Naive thymus-derived CD4-positive, alpha-beta T cell (primary cell): ENCODE results near the gene NFIC. TPM values are rescaled to one million over a fixed set of nuclear protein-coding genes. Genes with fewer than 3 reads are reported as not detected.

Experiments
- ATAC-seq: fragments of 150-1000 bp; cut with Tn5 transposase; 2 replicates; pipeline ENCODE4 v1.10.0; 2021; ENCODE audit warnings: mild to moderate bottlenecking, moderate library complexity
- CTCF ChIA-PET: fragments of 350-600 bp; sonication (Branson Sonifier 250); formaldehyde crosslinking; loops from one replicate; lab custom pipeline; 2021; ENCODE audit warnings: antibody characterized with exemption; lab: Charles Lee
- POLR2A ChIA-PET: fragments of 350-600 bp; sonication (Branson Sonifier 250); formaldehyde crosslinking; loops from one replicate; lab custom pipeline; 2021; ENCODE audit warnings: antibody characterized with exemption, inconsistent platforms; lab: Charles Lee
- DNase-seq, 9 donors: peaks; one replicate each; pipeline versions ENCODE4 v3.0.0 to v3.0.0-alpha.2; 2020 to 2022; ENCODE audit warnings: mixed read lengths in 1 of 9
- H3K27ac ChIP-seq: one replicate; pipeline ENCODE4 v1.7.0; 2013; ENCODE audit warnings: mild to moderate bottlenecking, low read depth, low read length, moderate library complexity
- H3K27me3 ChIP-seq, 2 donors: one replicate each; pipeline ENCODE4 v1.7.0; 2013; ENCODE audit warnings: low read length in 2 of 2, mild to moderate bottlenecking in 2 of 2, moderate library complexity in 2 of 2; ENCODE audit not compliant: control insufficient read depth in 2 of 2, insufficient read depth in 2 of 2
- H3K36me3 ChIP-seq, 3 experiments: 1 replicate in 2 of 3; 2 replicates in 1 of 3; pipeline ENCODE4 v1.7.0; 2013; ENCODE audit warnings: low read length in 3 of 3, mild to moderate bottlenecking in 3 of 3, moderate library complexity in 1 of 3; ENCODE audit not compliant: insufficient read depth in 3 of 3, control insufficient read depth in 2 of 3
- H3K4me1 ChIP-seq, 2 donors: one replicate each; pipeline ENCODE4 v1.7.0; 2013; ENCODE audit warnings: low read length in 2 of 2, mild to moderate bottlenecking in 2 of 2, moderate library complexity in 1 of 2; ENCODE audit not compliant: control insufficient read depth in 2 of 2, insufficient read depth in 2 of 2
- H3K4me3 ChIP-seq: 2 replicates; pipeline ENCODE4 v1.7.0; 2013; ENCODE audit warnings: mild to moderate bottlenecking, low read length
- H3K9me3 ChIP-seq, 3 experiments: 1 replicate in 2 of 3; 2 replicates in 1 of 3; pipeline ENCODE4 v1.7.0; 2013; ENCODE audit warnings: low read length in 3 of 3; ENCODE audit not compliant: control insufficient read depth in 2 of 3
- H3K27ac Mint-ChIP-seq, 9 donors: one replicate each; pipeline ENCODE4 v1.8.0; 2020 to 2022; ENCODE audit warnings: mixed read lengths in 9 of 9, mild to moderate bottlenecking in 8 of 9, moderate library complexity in 5 of 9, inconsistent platforms in 2 of 9
- H3K27me3 Mint-ChIP-seq, 5 donors: one replicate each; pipeline ENCODE4 v1.8.0; 2021 to 2022; ENCODE audit warnings: mixed read lengths in 5 of 5, mild to moderate bottlenecking in 1 of 5
- H3K36me3 Mint-ChIP-seq, 5 donors: one replicate each; pipeline ENCODE4 v1.8.0; 2020 to 2022; ENCODE audit warnings: mixed read lengths in 5 of 5, mild to moderate bottlenecking in 3 of 5, inconsistent platforms in 1 of 5
- H3K4me1 Mint-ChIP-seq, 7 donors: one replicate each; pipeline ENCODE4 v1.8.0; 2020 to 2022; ENCODE audit warnings: mixed read lengths in 7 of 7, mild to moderate bottlenecking in 3 of 7, inconsistent platforms in 1 of 7
- H3K4me3 Mint-ChIP-seq, 10 donors: one replicate each; pipeline ENCODE4 v1.8.0; 2020 to 2022; ENCODE audit warnings: mild to moderate bottlenecking in 10 of 10, mixed read lengths in 10 of 10, moderate library complexity in 6 of 10, inconsistent platforms in 2 of 10
- H3K9me3 Mint-ChIP-seq, 11 donors: one replicate each; pipeline ENCODE4 v1.8.0; 2020 to 2022; ENCODE audit warnings: mixed read lengths in 11 of 11, mild to moderate bottlenecking in 4 of 11, inconsistent platforms in 1 of 11, moderate library complexity in 1 of 11
- intact Hi-C, 2 donors: fragments of 100-400 bp; cut with micrococcal nuclease; formaldehyde crosslinking; loops; one replicate each; pipeline ENCODE4 v1.15.1; 2023
- polyA plus RNA-seq, 2 donors: library from polyadenylated mRNA; unstranded; fragments of 300-500 nt; fragmentation: Illumina TruSeq; gene quantifications; one replicate each; pipeline ENCODE4 v1.2.3, GENCODE V29; 2021
- total RNA-seq, 6 experiments: library from RNA in 5 of 6; stranded (reverse) in 5 of 6; gene quantifications; 1 replicate in 5 of 6; 2 replicates in 1 of 6; pipeline ENCODE4 v1.2.3 and lab custom pipeline; 2021 to 2026

NFIC gene
- total and polyA plus RNA-seq, 7 experiments from 2014 or later: 12.2 to 35.2 (median 31.1) TPM

GRCh38 chr19:3496392-3497273 lies 130.2 kb downstream of the NFIC start:
- ChIA-PET POLR2A (interaction anchor here (1.3 kb wide), 1 partner anchor 10 kb away, joined by 3 read pairs; no protein-coding TSS in a partner anchor), CTCF (interaction anchor here (0.6 kb wide), 1 partner anchor 10 kb away, joined by 3 read pairs; no protein-coding TSS in a partner anchor)
- Mint-ChIP-seq H3K4me3 (peak overlapping the region in 1 of 10 donors; percentile 71), H3K27ac (no peak overlapping the region), H3K4me1 (peaks cover 13 to 41% (median 26%) of the 10 kb centered on the region in 7 donors), H3K27me3 (peaks cover 0 to 5% (median 0%) of the 10 kb centered on the region in 5 donors), H3K9me3 (peaks cover 0 to 4% (median 0%) of the 10 kb centered on the region in 11 donors), H3K36me3 (peaks cover 0 to 27% (median 12%) of the 10 kb centered on the region in 5 donors)
- DNase-seq: no peak
- H3K4me1 ChIP-seq: peaks cover 9 to 15% of the 10 kb centered on the region in 2 donors
- intact Hi-C loops: loop anchor here in 1 of 2 donors (10.0 kb wide), 1 partner anchor 1072 kb away; the partner anchor contains the start of gene TIMM13
- no peaks in the 10 kb centered on the region for H3K9me3 ChIP-seq
- H3K27me3 ChIP-seq: no peaks in the 10 kb centered on the region
- no peak overlapping the region for H3K4me3 ChIP-seq
- H3K36me3 ChIP-seq: peaks cover 0 to 62% (median 12%) of the 10 kb centered on the region in 3 experiments
- ATAC-seq: no peak
- H3K27ac ChIP-seq: no peak overlapping the region

- ChIA-PET POLR2A (interaction anchor here (1.3 kb wide), 1 partner anchor 9 kb away, joined by 3 read pairs; no protein-coding TSS in a partner anchor), CTCF (interaction anchor here (0.7 kb wide), 1 partner anchor 14 kb away, joined by 3 read pairs; the partner anchor contains the start of gene SMIM44)
- H3K9me3 Mint-ChIP-seq: peaks cover 0 to 4% (median 0%) of the 10 kb centered on the region in 11 donors
- H3K4me3 Mint-ChIP-seq: peak overlapping the region in 5 of 10 donors; percentile 23 to 42 (median 35)
- Histone ChIP-seq H3K27ac (no peak overlapping the region), H3K4me3 (no peak overlapping the region), H3K36me3 (peaks cover 0 to 49% (median 8%) of the 10 kb centered on the region in 3 experiments), H3K27me3 (no peaks in the 10 kb centered on the region), H3K9me3 (no peaks in the 10 kb centered on the region), H3K4me1 (peaks cover 9 to 15% of the 10 kb centered on the region in 2 donors)
- no peak for DNase-seq
- peaks cover 0 to 5% (median 0%) of the 10 kb centered on the region in 5 donors for H3K27me3 Mint-ChIP-seq
- H3K27ac Mint-ChIP-seq: peak overlapping the region in 3 of 9 donors; percentile 28 to 51 (median 45)
- ATAC-seq: no peak
- peaks cover 13 to 41% (median 26%) of the 10 kb centered on the region in 7 donors for H3K4me1 Mint-ChIP-seq
- intact Hi-C loops: loop anchor here in 1 of 2 donors (10.0 kb wide), 1 partner anchor 1073 kb away; the partner anchor contains the start of gene TIMM13
- H3K36me3 Mint-ChIP-seq: peaks cover 0 to 23% (median 8%) of the 10 kb centered on the region in 5 donors
Observed at GRCh38 chr19:3497757-3498520, 131.6 kb downstream of the NFIC start.

- Histone ChIP-seq H3K4me3 (peak overlapping the region; percentile 72), H3K27ac (peak overlapping the region; percentile 82), H3K4me1 (peaks cover 9 to 18% of the 10 kb centered on the region in 2 donors), H3K27me3 (no peaks in the 10 kb centered on the region), H3K36me3 (peaks cover 0 to 32% (median 8%) of the 10 kb centered on the region in 3 experiments), H3K9me3 (no peaks in the 10 kb centered on the region)
- H3K27me3 Mint-ChIP-seq: peaks cover 0 to 5% (median 0%) of the 10 kb centered on the region in 5 donors
- H3K27ac Mint-ChIP-seq: peak overlapping the region; percentile 91 to 98 (median 96)
- peaks cover 13 to 36% (median 27%) of the 10 kb centered on the region in 7 donors for H3K4me1 Mint-ChIP-seq
- H3K36me3 Mint-ChIP-seq: peaks cover 0 to 18% (median 7%) of the 10 kb centered on the region in 5 donors
- ATAC-seq: no peak
- H3K4me3 Mint-ChIP-seq: peak overlapping the region; percentile 81 to 96 (median 93)
- peaks cover 0 to 4% (median 0%) of the 10 kb centered on the region in 11 donors for H3K9me3 Mint-ChIP-seq
- ChIA-PET POLR2A (interaction anchor here (1.0 to 1.9 kb wide), 5 partner anchors 16 to 485 kb away, joined by 3 to 5 read pairs (median 4); partner anchors contain the start of gene EEF2), CTCF (interaction anchor here (0.7 to 1.2 kb wide), 2 partner anchors 27 to 84 kb away, joined by 3 to 4 read pairs; no protein-coding TSS in a partner anchor)
- intact Hi-C loops: loop anchor here (1.0 to 10.0 kb wide), 5 partner anchors 315 to 1075 kb away; partner anchors contain the start of genes CHAF1A (in 1 of the 2), EEF2 (in 1 of the 2), NCLN (in 1 of the 2) and SGTA (in 1 of the 2)
- DNase-seq: no peak
Observed at GRCh38 chr19:3499738-3500428, 133.5 kb downstream of the NFIC start.

GRCh38 chr19:3500429-3501101 lies 134.2 kb downstream of the NFIC start, which contains the start of gene DOHH:
Gene DOHH (minus strand): TSS chr19:3500674. CDS start chr19:3496814, 3,860 bp downstream.
- CTCF ChIA-PET: interaction anchor here (0.6 to 1.2 kb wide), 3 partner anchors 15 to 56 kb away, joined by 3 to 4 read pairs (median 3); no protein-coding TSS in a partner anchor
- no peaks in the 10 kb centered on the region for H3K9me3 ChIP-seq
- POLR2A ChIA-PET: interaction anchor here (0.6 to 1.9 kb wide), 5 partner anchors 21 to 485 kb away, joined by 3 to 5 read pairs (median 4); partner anchors contain the start of gene EEF2
- peaks cover 13 to 41% (median 31%) of the 10 kb centered on the region in 7 donors for H3K4me1 Mint-ChIP-seq
- peak within 1 kb of the TSS; percentile 81 to 96 (median 93) for H3K4me3 Mint-ChIP-seq
- peaks cover 0 to 4% (median 0%) of the 10 kb centered on the region in 11 donors for H3K9me3 Mint-ChIP-seq
- peaks cover 0 to 18% (median 7%) of the 10 kb centered on the region in 5 donors for H3K36me3 Mint-ChIP-seq
- DNase-seq: peak; percentile 81 to 97 (median 94)
- peak within 1 kb of the TSS; percentile 72 for H3K4me3 ChIP-seq
- peaks cover 0 to 5% (median 0%) of the 10 kb centered on the region in 5 donors for H3K27me3 Mint-ChIP-seq
- H3K36me3 ChIP-seq: peaks cover 0 to 26% (median 4%) of the 10 kb centered on the region in 3 experiments
- intact Hi-C loops: loop anchor here in 1 of 2 donors (1.0 to 10.0 kb wide), 4 partner anchors 315 to 902 kb away; partner anchors contain the start of genes CHAF1A, EEF2, NCLN and SGTA
- H3K4me1 ChIP-seq: peaks cover 12 to 25% of the 10 kb centered on the region in 2 donors
- H3K27ac ChIP-seq: peak within 1 kb of the TSS; percentile 82
- H3K27me3 ChIP-seq: no peaks in the 10 kb centered on the region
- peak within 1 kb of the TSS; percentile 91 to 98 (median 96) for H3K27ac Mint-ChIP-seq
- peak; percentile 94 for ATAC-seq

GRCh38 chr19:3501780-3502179 lies 135.4 kb downstream of the NFIC start:
- Mint-ChIP-seq H3K27ac (no peak overlapping the region), H3K4me1 (peaks cover 13 to 46% (median 36%) of the 10 kb centered on the region in 7 donors), H3K27me3 (peaks cover 0 to 7% (median 0%) of the 10 kb centered on the region in 5 donors), H3K4me3 (no peak overlapping the region), H3K9me3 (peaks cover 0 to 4% (median 0%) of the 10 kb centered on the region in 11 donors), H3K36me3 (peaks cover 0 to 18% (median 3%) of the 10 kb centered on the region in 5 donors)
- no peaks in the 10 kb centered on the region for H3K27me3 ChIP-seq
- no peak overlapping the region for H3K27ac ChIP-seq
- H3K4me1 ChIP-seq: peaks cover 13 to 25% of the 10 kb centered on the region in 2 donors
- H3K9me3 ChIP-seq: no peaks in the 10 kb centered on the region
- no peak for ATAC-seq
- intact Hi-C loops: loop anchor here in 1 of 2 donors (2.0 to 10.0 kb wide), 3 partner anchors 483 to 901 kb away; partner anchors contain the start of genes CHAF1A, EEF2, SGTA and THOP1
- ChIA-PET CTCF (interaction anchor here (0.6 to 0.8 kb wide), 5 partner anchors 17 to 350 kb away, joined by 3 to 7 read pairs (median 3); no protein-coding TSS in a partner anchor), POLR2A (interaction anchor here (0.6 to 1.9 kb wide), 6 partner anchors 29 to 441 kb away, joined by 3 to 5 read pairs (median 4); no protein-coding TSS in a partner anchor)
- H3K36me3 ChIP-seq: peaks cover 0 to 19% (median 0%) of the 10 kb centered on the region in 3 experiments
- no peak overlapping the region for H3K4me3 ChIP-seq
- DNase-seq: no peak
